CD1c-positive myeloid dendritic cell (primary cell): ENCODE measurements around the gene TRIM42.

Experiments used
- DNase-seq: peaks from one replicate; pipeline ENCODE4 v3.0.0-alpha.2; 2016; ENCODE audit errors: extremely low spot score

The TRIM42 gene

GRCh38 chr3:140677764-140678163 lies at the start of gene TRIM42:
Gene TRIM42, plus strand, starts transcription at chr3:140678064. Its CDS starts 166 bp downstream, at chr3:140678230.
- DNase-seq = no peak

GRCh38 chr3:140628606-140629005 lies 49.3 kb upstream of the TRIM42 start:
- no peak for DNase-seq

DNA sequence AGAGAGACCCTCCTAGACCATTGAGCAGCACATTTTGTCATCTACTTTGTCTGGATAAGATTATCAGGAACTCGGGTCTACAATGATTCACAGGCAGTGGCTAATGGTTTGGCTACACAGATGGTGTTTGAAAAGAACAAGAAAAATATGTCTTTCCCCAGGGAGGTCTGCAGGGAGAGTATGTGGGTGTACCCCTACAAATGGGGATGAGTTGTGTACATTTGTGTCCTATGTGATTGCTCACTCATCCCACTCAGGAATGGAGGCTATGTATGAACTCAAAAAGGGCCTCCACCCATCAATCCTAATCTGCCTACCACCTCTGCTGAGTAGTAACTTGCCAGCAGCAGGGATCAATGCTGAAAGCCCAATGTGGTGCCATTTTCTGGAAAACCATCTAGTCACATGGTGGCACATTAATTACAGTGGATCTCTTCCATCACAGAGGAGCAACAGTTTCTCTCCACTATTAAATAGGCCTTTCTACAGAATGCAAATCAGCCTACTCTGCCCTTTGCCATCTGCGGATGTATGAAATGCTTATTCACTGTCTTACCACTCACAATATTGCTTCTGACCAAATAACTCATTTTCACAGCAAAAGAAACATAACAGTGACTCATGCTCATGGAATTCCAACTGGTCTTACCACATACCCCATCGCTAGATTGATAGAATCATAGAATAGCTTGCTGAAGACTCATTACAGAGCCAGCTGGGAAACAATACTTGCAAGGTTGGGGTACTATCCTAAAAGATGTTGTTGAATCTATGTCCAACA lies 48.3 kb upstream of the TRIM42 start:
- DNase-seq = no peak

DNA sequence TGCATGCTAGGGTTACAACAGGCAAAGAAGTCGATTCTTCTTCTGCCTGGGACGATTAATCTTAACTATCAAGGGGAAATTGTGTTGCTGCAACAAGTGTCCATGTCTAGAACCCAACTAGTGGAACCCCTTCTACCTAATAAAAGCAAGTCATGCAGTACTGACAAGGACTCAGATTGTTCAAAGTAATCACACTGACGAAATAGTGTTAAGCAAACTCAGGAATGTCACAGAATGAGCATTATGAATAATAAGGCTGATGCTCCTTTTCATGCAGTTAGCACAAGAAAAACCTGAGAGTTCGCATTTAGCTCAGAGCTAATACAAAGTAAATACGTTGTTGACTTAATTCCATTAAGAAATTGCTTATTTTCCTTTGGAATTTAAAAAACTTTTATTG lies 47.5 kb upstream of the TRIM42 start:
- no peak for DNase-seq

GRCh38 chr3:140630866-140631265 lies 47.0 kb upstream of the TRIM42 start:
- no peak for DNase-seq

DNA sequence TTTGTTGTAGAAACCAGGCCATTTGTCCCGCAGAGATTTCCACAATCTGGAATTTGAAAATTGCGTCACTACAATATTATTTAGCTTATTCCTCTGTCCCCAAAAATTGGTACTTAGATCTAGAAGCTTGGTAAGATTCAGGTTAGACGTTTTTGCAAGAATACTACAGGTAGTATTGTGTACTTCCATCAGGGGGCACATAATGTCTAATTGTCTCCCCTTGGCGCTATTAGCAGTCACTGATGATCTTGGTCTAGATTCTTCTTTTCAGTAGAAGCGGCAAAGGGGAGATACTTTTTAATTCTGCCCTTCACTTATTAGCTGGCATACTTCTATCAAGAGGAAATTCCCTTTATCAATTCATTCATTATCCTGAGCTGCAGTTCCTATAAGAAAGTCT lies 42.6 kb upstream of the TRIM42 start:
- DNase-seq = no peak

GRCh38 chr3:140636406-140637138 lies 41.3 kb upstream of the TRIM42 start:
- DNase-seq = no peak

DNA sequence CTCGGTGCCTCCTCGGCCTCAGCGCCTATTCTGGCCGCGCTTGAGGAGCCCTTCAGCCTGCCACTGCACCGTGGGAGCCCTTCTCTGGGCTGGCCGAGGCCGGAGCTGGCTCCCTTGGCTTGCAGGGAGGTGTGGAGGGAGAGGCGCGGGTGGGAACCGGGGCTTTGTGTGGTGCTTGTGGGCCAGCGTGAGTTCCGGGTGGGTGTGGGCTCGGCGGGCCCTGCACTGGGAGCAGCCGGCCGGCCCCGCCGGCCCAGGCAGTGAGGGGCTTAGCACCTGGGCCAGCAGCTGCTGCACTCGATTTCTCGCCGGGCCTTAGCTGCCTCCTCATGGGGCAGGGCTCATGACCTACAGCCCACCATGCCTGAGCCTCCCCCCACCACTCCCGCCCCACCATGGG lies 26.6 kb upstream of the TRIM42 start:
- DNase-seq = no peak

GRCh38 chr3:140655678-140656077 lies 22.2 kb upstream of the TRIM42 start:
- DNase-seq = no peak

DNA sequence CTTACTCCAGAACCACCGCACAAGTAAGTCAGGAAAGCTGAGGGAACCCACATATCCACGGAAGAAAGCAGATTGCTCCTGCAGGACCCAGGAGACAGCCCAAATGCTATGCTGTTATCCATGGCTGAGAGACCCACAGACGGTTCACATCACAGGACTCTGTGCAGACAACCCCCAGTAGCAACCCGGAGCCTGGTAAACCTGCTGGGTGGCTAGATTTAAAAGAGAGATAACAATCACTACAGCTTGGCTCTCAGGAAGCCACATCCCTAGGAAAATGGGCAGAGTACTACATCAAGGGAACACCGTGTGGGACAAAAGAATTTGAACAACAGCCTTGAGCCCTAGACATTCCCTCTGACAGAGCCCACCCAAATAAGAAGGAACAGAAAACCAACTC lies 13.8 kb upstream of the TRIM42 start:
- DNase-seq = no peak

DNA sequence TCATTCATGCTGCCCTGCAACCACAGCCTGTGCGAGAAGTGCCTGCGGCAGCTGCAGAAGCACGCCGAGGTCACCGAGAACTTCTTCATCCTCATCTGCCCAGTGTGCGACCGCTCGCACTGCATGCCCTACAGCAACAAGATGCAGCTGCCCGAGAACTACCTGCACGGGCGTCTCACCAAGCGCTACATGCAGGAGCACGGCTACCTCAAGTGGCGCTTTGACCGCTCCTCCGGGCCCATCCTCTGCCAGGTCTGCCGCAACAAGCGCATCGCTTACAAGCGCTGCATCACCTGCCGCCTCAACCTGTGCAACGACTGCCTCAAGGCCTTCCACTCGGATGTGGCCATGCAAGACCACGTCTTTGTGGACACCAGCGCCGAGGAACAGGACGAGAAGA lies 4.7 kb downstream of the TRIM42 start:
- no peak for DNase-seq

- DNase-seq = no peak
Measured at GRCh38 chr3:140686128-140686527, 8.3 kb downstream of the TRIM42 start.

DNA sequence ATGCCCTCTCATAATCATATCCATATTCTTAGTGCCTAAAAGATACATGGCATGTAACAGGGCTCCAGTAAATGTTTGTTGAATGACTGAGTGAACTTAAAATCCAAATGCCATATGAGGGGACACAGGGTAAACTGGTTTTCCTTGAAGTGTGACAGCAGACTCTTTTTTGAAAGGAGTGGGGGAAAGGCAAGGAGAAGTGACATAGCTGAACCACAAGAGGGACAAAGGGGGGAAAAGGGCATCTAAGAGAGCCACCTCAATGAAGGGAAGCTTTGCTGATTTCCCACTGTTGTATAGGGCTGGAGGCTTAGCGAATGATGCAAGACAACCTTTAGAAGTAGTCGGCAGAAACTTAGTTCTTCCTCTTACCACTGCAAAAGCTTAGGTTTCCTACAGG lies 9.1 kb downstream of the TRIM42 start:
- DNase-seq = no peak

DNA sequence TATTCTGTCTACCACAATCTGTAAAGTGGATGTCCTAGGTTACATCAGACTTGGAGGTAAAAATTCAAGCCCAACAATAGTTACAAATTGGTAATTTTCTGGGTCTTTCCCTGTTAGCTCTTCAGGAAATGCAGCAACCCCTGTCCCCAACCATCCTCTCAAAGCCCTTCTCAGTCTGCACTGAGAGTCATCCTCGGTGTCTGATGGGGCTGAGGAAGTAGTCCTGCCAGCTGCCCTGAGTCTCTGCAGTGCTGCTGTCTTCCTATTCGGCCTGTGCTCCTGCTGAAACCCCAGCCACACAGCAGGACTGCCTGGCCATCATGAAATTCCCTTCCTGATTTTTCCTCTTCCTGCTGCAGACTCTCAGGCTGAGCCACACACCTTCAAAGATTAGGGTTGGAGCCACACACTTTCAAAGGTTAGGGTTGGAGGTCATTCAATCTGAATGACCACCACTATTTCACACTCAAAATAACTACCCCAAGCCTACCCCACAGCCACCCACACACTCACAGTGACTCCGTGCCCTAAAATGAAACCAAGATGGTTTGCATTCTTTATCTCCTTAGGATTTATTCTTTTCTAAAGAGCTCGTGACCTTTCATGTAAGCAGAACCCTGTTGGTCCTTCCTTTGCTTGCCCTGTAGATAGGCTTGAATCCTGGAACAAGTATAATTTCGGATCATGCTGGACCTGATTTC lies 17.6 kb downstream of the TRIM42 start:
- no peak for DNase-seq

DNA sequence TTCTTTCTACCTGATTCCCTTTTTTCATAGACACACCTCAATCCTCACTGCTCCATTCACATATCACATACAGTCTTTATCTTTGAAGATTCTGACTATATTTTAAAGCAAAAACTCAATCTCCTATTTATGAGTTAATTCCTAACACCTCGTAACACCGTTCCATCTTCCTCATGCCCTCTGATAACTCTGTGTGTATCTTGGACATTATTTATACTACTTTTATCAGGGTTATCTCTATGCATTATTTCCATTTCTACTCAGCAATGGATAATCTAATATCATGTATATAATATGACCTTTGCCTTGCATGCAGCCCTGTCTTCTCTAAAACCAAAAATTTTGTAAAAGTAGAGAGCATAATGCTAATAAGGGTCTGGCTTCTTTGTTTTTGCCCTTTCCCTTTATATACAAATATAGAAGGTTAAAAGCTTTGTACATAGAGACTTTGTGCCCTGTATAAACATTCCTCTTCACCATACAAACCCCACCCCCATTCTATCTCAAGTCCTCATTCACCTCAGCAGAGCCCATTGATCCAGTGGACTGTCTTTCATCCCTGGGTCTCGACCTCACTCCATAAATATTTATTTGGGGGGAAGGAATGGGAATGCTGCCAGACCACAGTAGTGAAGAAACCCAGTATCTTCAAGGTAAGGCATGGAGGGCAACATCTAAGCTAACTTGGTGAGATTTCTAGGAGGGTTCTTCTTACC lies 21.8 kb downstream of the TRIM42 start:
- no peak for DNase-seq

GRCh38 chr3:140702281-140702680 lies 24.4 kb downstream of the TRIM42 start:
- no peak for DNase-seq

GRCh38 chr3:140703496-140703895 lies 25.6 kb downstream of the TRIM42 start:
- no peak for DNase-seq

GRCh38 chr3:140704733-140705132 lies 26.9 kb downstream of the TRIM42 start:
- no peak for DNase-seq

GRCh38 chr3:140705954-140706353 lies 28.1 kb downstream of the TRIM42 start:
- DNase-seq = no peak

- DNase-seq = no peak
Measured at GRCh38 chr3:140706360-140706759, 28.5 kb downstream of the TRIM42 start.

DNA sequence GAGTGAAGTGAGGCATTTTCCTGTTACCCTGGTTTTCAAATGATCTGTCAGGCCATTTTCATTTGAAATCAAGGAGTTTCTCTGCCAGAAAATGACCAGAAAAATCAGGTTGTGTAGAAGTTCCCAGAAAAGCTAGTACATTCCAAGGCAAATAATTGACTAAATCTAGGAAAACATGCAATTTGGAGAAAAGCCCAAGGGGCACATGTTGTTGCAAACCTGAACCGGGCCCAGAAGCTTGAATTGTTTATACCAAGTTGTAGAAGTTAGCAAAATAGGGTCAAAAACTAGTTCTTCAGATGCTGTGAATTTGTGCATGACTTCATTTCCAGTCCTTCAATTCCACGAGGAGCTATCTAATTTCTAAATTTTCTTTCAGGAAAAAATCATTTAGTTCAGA lies 31.0 kb downstream of the TRIM42 start:
- DNase-seq = no peak

DNA sequence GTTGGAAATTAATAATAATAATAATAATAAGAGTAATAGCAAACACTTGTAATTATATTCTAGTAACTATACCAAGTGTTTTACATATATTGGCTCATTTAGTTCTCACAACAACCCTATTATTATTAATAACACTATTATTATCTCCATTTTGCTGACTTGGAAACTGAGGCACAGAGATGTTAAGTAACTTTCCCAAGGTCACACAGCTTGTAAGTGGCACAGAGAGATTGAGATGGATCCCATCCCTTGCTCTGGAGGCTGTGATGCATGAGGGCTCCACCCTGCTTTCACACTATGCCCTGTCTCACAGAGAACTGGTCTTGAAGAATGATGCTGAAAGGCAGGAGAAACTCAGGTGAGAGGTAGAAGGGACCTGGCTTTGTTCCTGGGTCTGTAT lies 31.9 kb downstream of the TRIM42 start:
- no peak for DNase-seq
